Natural killer cell (primary cell): ENCODE measurements around the gene KLHDC8B. TPM values are rescaled to one million over a fixed set of nuclear protein-coding genes. Genes with fewer than 3 reads are reported as not detected.

Experiments
- ATAC-seq, 3 donors: fragments of 150-1000 bp in 2 of 3; fragments of 200-7000 bp in 1 of 3; cut with Tn5 transposase; 1 replicate in 1 of 3; 2 replicates in 2 of 3; pipeline ENCODE4 v1.10.0; 2021; ENCODE audit warnings: mild to moderate bottlenecking in 2 of 3, moderate library complexity in 2 of 3
- DNase-seq, 2 donors: peaks; one replicate each; pipeline versions ENCODE4 v3.0.0 to v3.0.0-alpha.2; 2013 to 2021; ENCODE audit warnings: mixed read lengths in 1 of 2
- H3K27ac ChIP-seq: one replicate; pipeline ENCODE4 v1.5.1; 2013; ENCODE audit warnings: mild to moderate bottlenecking, low read length
- H3K27me3 ChIP-seq: one replicate; pipeline ENCODE4 v1.6.1; 2013; ENCODE audit warnings: low read length; ENCODE audit not compliant: control insufficient read depth, insufficient read depth
- H3K36me3 ChIP-seq: one replicate; pipeline ENCODE4 v1.6.1; 2013; ENCODE audit warnings: low read length; ENCODE audit not compliant: control insufficient read depth, insufficient read depth
- H3K4me1 ChIP-seq: one replicate; pipeline ENCODE4 v1.6.1; 2013; ENCODE audit warnings: low read length; ENCODE audit not compliant: control insufficient read depth, insufficient read depth
- H3K4me3 ChIP-seq: one replicate; pipeline ENCODE4 v1.5.1; 2013; ENCODE audit warnings: low read length
- H3K9me3 ChIP-seq: one replicate; pipeline ENCODE4 v1.6.1; 2013; ENCODE audit warnings: low read length; ENCODE audit not compliant: control insufficient read depth, insufficient read depth
- H3K27ac Mint-ChIP-seq, 2 donors: one replicate each; pipeline ENCODE4 v1.8.0; 2022; ENCODE audit warnings: mild to moderate bottlenecking in 2 of 2, mixed read lengths in 2 of 2, moderate library complexity in 1 of 2
- H3K27me3 Mint-ChIP-seq, 2 donors: one replicate each; pipeline ENCODE4 v1.8.0; 2022; ENCODE audit warnings: low read depth in 2 of 2, mixed read lengths in 2 of 2
- H3K36me3 Mint-ChIP-seq: one replicate; pipeline ENCODE4 v1.8.0; 2022; ENCODE audit warnings: mixed read lengths
- H3K4me1 Mint-ChIP-seq, 2 donors: one replicate each; pipeline ENCODE4 v1.8.0; 2022; ENCODE audit warnings: mixed read lengths in 2 of 2
- H3K4me3 Mint-ChIP-seq: one replicate; pipeline ENCODE4 v1.8.0; 2022; ENCODE audit warnings: mild to moderate bottlenecking, moderate library complexity, mixed read lengths
- H3K9me3 Mint-ChIP-seq, 2 donors: one replicate each; pipeline ENCODE4 v1.8.0; 2022; ENCODE audit warnings: mixed read lengths in 2 of 2
- CTCF ChIP-seq: fragments of 200-600 bp; IDR thresholded peaks from one replicate; pipeline ENCODE4 v1.8.0; 2022; ENCODE audit warnings: antibody characterized with exemption
- WGBS: methylation state at CpG from one replicate; pipeline ENCODE4 v1.1.7; 2013; ENCODE audit warnings: missing lambda C conversion rate; ENCODE audit not compliant: insufficient coverage; 5-methylcytosine and 5-hydroxymethylcytosine counted together
- intact Hi-C: fragments of 100-400 bp; cut with micrococcal nuclease; formaldehyde crosslinking; loops from one replicate; pipeline ENCODE4 v1.14.2; 2022
- total RNA-seq, 4 donors: library from RNA; stranded (reverse); fragments of 120-200 nt in 1 of 4; gene quantifications; one replicate each; pipeline versions ENCODE4 v1.2.3 to v1.2.4, GENCODE V29; 2013 to 2022

KLHDC8B gene
- total RNA-seq, 3 donors from 2014 or later (not counting 1 experiment from before 2014, with no cell fraction given) = 2.4 to 7.0 (median 3.5) TPM

DNA sequence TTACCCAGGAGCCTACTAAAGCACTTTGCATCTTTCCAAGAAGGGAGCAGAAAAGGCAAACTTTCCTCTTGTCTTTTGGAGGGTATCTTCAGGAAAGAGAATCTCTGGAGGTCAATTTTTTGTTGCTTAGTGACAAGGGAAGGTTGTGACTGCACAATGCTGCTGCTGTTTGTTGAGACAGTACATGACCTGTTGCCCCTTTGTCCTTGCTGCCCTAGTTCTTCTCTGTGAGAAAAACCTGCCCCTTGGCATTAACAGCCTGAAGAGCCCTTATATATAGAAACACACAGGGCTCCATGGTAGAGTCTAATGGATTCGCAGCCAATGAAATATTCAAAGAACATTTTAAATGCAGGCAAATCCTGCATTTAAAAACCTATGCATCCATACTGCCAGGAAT, 20.3 kb downstream of the KLHDC8B start:
- TF ChIP-seq CTCF = no peak
- Mint-ChIP-seq H3K27ac (no peak overlapping the region), H3K27me3 (no peaks in the 10 kb centered on the region), H3K4me3 (no peak overlapping the region), H3K36me3 (no peaks in the 10 kb centered on the region), H3K9me3 (no peaks in the 10 kb centered on the region), H3K4me1 (no peaks in the 10 kb centered on the region)
- H3K36me3 ChIP-seq = no peaks in the 10 kb centered on the region
- H3K27me3 ChIP-seq = no peaks in the 10 kb centered on the region
- H3K4me3 ChIP-seq = no peak overlapping the region
- H3K4me1 ChIP-seq = no peaks in the 10 kb centered on the region
- DNase-seq (no peak), ATAC-seq (no peak)
- intact Hi-C loops = no loop called here
- 100% methylated on average over 1 of the region's 1 CpG for WGBS
- H3K27ac ChIP-seq = no peak overlapping the region
- no peaks in the 10 kb centered on the region for H3K9me3 ChIP-seq

DNA sequence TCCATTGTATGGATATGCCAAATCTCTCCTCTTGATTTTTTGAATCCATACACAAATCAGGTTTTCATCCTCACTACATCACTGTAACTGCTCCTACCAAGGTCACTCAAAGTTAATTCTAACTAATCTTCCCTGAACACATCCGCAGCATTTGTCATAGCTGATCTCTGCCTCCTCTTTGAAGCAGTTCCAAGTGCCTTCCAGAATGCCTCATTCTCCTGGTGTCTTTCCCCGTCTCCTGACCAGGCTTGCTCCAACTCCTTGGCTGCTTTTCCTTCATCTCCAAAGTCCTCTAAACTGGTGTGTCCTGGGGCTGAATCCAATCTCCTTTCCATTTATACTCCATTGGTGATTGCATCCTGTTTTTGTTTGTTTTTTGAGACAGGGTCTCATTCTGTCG, 26.8 kb downstream of the KLHDC8B start:
- Histone ChIP-seq H3K9me3 (no peaks in the 10 kb centered on the region), H3K4me3 (no peak overlapping the region), H3K36me3 (no peaks in the 10 kb centered on the region), H3K4me1 (no peaks in the 10 kb centered on the region), H3K27ac (no peak overlapping the region), H3K27me3 (peaks cover 2% of the 10 kb centered on the region)
- intact Hi-C loops = no loop called here
- Mint-ChIP-seq H3K4me1 (no peaks in the 10 kb centered on the region), H3K4me3 (no peak overlapping the region), H3K36me3 (no peaks in the 10 kb centered on the region), H3K27ac (no peak overlapping the region), H3K27me3 (peaks cover 17% of the 10 kb centered on the region in 2 donors), H3K9me3 (no peaks in the 10 kb centered on the region)
- DNase-seq = no peak
- 92% methylated on average over 3 of the region's 3 CpGs for WGBS
- ATAC-seq = no peak
- TF ChIP-seq CTCF = no peak

DNA sequence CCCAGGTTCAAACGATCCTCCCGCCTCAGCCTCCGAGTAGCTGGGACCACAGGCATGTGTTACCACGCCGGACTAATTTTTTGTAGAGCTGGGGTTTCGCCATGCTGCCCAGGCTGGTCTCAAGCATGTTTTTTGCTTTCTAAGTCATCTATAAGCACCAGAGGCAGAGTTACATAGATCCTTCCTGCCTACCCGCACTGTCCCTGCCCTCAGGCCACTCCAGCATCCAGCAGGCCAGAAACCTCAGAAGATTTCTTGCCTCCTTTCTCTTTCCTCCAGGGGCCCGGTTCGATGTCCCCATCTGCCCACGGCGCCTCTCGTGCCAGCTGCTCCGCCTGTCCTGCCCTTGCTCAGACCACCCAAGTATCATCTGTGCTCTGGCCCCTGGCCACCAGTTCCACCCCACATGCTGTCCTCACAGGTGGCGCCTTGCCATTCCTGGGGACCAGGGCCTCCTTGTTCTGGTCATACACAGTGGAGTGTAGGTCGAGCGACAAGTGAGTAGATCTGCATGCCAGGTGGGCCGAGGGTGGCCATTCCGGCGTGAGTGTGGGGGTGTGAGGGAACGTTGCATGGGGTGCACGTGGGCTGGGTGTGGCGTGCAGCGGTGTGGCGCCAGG, 27.3 kb downstream of the KLHDC8B start:
- ATAC-seq (peak in 1 of 3 donors; percentile 5), DNase-seq (no peak)
- TF ChIP-seq CTCF = no peak
- Mint-ChIP-seq H3K4me3 (no peak overlapping the region), H3K9me3 (no peaks in the 10 kb centered on the region), H3K27me3 (peaks cover 19 to 23% of the 10 kb centered on the region in 2 donors), H3K4me1 (no peaks in the 10 kb centered on the region), H3K27ac (no peak overlapping the region), H3K36me3 (no peaks in the 10 kb centered on the region)
- Histone ChIP-seq H3K4me1 (no peaks in the 10 kb centered on the region), H3K27me3 (peaks cover 2% of the 10 kb centered on the region), H3K4me3 (no peak overlapping the region), H3K27ac (no peak overlapping the region), H3K36me3 (no peaks in the 10 kb centered on the region), H3K9me3 (no peaks in the 10 kb centered on the region)
- WGBS = 90% methylated on average over 24 of the region's 24 CpGs
- intact Hi-C loops = no loop called here
